ENCODE results near the gene PARG. TPM values are rescaled to one million over a fixed set of nuclear protein-coding genes. Genes with fewer than 3 reads are reported as not detected.

PARG gene
- total and polyA plus RNA-seq, 7 donors, result 7.0 to 24.4 (median 18.4) TPM

GRCh38 chr10:49830846-49831245 is 111.0 kb downstream of the PARG start:
- ATAC-seq (no peak), DNase-seq (no peak)
- no peaks in the 10 kb centered on the region for H3K27me3 ChIP-seq (ENCODE audit: insufficient read depth in 3 of 3, low read length in 2 of 3)
- no peak overlapping the region for H3K4me3 ChIP-seq
- TF ChIP-seq, protein P1, sequence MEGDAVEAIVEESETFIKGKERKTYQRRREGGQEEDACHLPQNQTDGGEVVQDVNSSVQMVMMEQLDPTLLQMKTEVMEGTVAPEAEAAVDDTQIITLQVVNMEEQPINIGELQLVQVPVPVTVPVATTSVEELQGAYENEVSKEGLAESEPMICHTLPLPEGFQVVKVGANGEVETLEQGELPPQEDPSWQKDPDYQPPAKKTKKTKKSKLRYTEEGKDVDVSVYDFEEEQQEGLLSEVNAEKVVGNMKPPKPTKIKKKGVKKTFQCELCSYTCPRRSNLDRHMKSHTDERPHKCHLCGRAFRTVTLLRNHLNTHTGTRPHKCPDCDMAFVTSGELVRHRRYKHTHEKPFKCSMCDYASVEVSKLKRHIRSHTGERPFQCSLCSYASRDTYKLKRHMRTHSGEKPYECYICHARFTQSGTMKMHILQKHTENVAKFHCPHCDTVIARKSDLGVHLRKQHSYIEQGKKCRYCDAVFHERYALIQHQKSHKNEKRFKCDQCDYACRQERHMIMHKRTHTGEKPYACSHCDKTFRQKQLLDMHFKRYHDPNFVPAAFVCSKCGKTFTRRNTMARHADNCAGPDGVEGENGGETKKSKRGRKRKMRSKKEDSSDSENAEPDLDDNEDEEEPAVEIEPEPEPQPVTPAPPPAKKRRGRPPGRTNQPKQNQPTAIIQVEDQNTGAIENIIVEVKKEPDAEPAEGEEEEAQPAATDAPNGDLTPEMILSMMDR (IDR thresholded peaks at IDR 0.05), result no peak
- intact Hi-C loops (cut with DNase I), result no loop called here
- H3K9me3 ChIP-seq, result no peaks in the 10 kb centered on the region
- peaks cover 0 to 41% of the 10 kb centered on the region in 2 donors for H3K36me3 ChIP-seq (ENCODE audit: insufficient read depth in 1 of 2, low read depth in 1 of 2)
- H3K4me1 ChIP-seq, result no peaks in the 10 kb centered on the region
- no peak overlapping the region for H3K27ac ChIP-seq

- 70 to 79% (median 78%) methylated on average over 3 of the region's 3 CpGs for WGBS, 3 donors
- Histone ChIP-seq H3K9me3 (no peaks in the 10 kb centered on the region), H3K27me3 (ENCODE audit: insufficient read depth in 3 of 3, low read length in 2 of 3) (no peaks in the 10 kb centered on the region), H3K4me1 (no peaks in the 10 kb centered on the region), H3K27ac (no peak overlapping the region), H3K36me3 (ENCODE audit: insufficient read depth in 1 of 2, low read depth in 1 of 2) (peaks cover 0 to 39% of the 10 kb centered on the region in 2 donors), H3K4me3 (no peak overlapping the region)
- TF ChIP-seq, protein P1 (IDR thresholded peaks at IDR 0.05), result no peak
- intact Hi-C loops (cut with DNase I), result no loop called here
- ATAC-seq, result no peak
- DNase-seq, result no peak
These were observed 111.8 kb downstream of the PARG start for GRCh38 chr10:49830016-49830415.

DNA sequence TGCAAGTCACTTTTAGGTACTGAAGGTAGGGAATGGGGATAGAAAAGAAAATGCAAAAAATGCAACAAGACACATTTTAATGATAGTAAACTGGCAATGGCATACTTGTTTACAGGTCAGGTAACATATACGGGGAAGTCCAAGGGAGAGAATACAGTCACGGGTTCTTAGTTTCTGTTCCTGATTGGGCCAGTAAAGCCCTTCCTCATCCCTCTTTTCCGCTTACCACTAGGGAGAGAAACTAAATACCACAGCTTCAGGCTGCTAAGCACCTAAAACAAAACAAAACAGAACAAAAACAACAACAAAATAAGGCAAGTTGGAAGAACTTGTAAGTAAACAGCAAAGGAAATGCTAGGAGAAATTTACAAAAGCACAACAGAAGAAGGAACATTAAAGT is 114.5 kb downstream of the PARG start:
- DNase-seq (no peak), ATAC-seq (no peak)
- Histone ChIP-seq H3K4me3 (no peak overlapping the region), H3K9me3 (no peaks in the 10 kb centered on the region), H3K27ac (no peak overlapping the region), H3K27me3 (ENCODE audit: insufficient read depth in 3 of 3, low read length in 2 of 3) (no peaks in the 10 kb centered on the region), H3K4me1 (no peaks in the 10 kb centered on the region), H3K36me3 (ENCODE audit: insufficient read depth in 1 of 2, low read depth in 1 of 2) (peaks cover 0 to 36% of the 10 kb centered on the region in 2 donors)
- 85 to 91% (median 89%) methylated on average over 3 of the region's 3 CpGs for WGBS, 3 donors
- intact Hi-C loops (cut with DNase I), result no loop called here
- TF ChIP-seq, protein P1 (IDR thresholded peaks at IDR 0.05), result no peak

DNA sequence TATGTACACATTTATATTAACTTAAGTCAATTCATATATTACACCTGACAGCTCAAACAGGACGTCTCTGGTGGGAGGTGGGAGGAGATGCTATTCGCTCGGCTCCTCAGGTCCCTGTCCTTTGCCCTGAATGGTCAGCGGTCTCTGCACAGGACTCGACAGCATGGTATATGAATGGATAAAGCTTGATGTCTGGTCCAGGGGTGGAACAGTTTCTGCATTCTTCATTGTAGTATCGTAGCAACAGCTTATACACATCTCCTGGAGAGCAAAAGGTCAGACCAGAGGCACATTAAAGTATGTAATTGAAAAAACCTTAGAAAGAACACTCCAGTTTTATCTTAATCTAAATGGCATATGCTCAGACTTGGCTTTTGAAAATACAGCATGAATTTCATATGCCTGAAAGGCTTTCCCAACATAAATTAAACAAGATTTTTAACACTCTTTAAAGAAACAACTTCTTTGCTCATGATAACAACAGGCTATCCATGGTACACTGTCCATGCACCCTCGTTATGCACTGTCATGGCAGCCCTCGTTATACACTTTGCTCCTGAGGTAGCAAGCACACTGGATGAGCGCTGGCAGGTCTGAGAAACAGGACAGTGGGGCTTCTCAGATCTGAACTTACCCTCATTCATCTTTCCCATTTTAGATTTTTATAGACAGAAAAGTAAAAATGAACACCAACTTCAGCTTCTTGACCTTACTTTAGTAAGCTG is 122.4 kb downstream of the PARG start:
- Histone ChIP-seq H3K27me3 (ENCODE audit: insufficient read depth in 3 of 3, low read length in 2 of 3) (no peaks in the 10 kb centered on the region), H3K36me3 (ENCODE audit: insufficient read depth in 1 of 2, low read depth in 1 of 2) (peaks cover 0 to 55% of the 10 kb centered on the region in 2 donors), H3K4me3 (no peak overlapping the region), H3K4me1 (no peaks in the 10 kb centered on the region), H3K9me3 (no peaks in the 10 kb centered on the region), H3K27ac (no peak overlapping the region)
- 90 to 91% (median 90%) methylated on average over 9 of the region's 9 CpGs for WGBS, 3 donors
- TF ChIP-seq, protein P1 (IDR thresholded peaks at IDR 0.05), result no peak
- DNase-seq (no peak), ATAC-seq (no peak)
- intact Hi-C loops (cut with DNase I), result no loop called here

DNA sequence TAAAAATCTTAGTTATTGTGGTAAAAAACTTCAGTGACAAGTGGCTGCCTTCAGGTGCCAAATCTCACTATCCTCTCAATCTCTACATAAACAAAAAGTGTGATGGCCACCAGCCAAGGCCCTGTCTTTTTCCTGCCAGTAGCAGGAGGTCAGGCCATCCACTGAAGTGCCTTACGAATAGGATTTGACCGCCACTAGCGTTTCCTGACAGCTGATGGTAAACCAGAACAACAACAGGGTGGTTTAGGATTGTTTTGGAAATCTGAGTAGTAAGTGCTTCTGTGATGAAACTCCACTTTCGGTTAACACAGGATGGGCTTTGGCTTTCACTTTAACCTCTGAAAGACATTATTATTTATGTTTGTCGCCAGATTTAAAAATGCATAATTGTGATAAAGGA is 124.0 kb downstream of the PARG start:
- WGBS, 3 donors, result 65 to 77% (median 76%) methylated on average over 5 of the region's 5 CpGs

More for the DNA sequence above, 124.0 kb downstream of the PARG start:
- H3K4me1 ChIP-seq, result no peaks in the 10 kb centered on the region
- peaks cover 0 to 55% of the 10 kb centered on the region in 2 donors for H3K36me3 ChIP-seq (ENCODE audit: insufficient read depth in 1 of 2, low read depth in 1 of 2)
- H3K27ac ChIP-seq, result no peak overlapping the region
- intact Hi-C loops (cut with DNase I), result no loop called here
- no peaks in the 10 kb centered on the region for H3K27me3 ChIP-seq (ENCODE audit: insufficient read depth in 3 of 3, low read length in 2 of 3)
- TF ChIP-seq, protein P1 (IDR thresholded peaks at IDR 0.05), result no peak
- H3K4me3 ChIP-seq, result no peak overlapping the region
- ATAC-seq, result no peak
- no peaks in the 10 kb centered on the region for H3K9me3 ChIP-seq
- DNase-seq, result no peak

Measured in psoas muscle (tissue), 8 donors.